ENCODE results near the gene COL3A1. TPM values are rescaled to one million over a fixed set of nuclear protein-coding genes. Genes with fewer than 3 reads are reported as not detected.

Gene COL3A1
- total RNA-seq, 2 donors from 2014 or later = 119 to 260 TPM

- DNase-seq = no peak
- Histone ChIP-seq H3K9me3 (no peaks in the 10 kb centered on the region), H3K27me3 (no peaks in the 10 kb centered on the region), H3K36me3 (no peaks in the 10 kb centered on the region), H3K4me3 (peak overlapping the region; percentile 3), H3K27ac (peak overlapping the region; percentile 35), H3K9ac (ENCODE audit: low read depth in 2 of 2, low read length in 2 of 2) (no peak overlapping the region), H3K4me1 (no peaks in the 10 kb centered on the region)
- intact Hi-C loops (cut with DNase I) = loop anchor here (5.0 kb wide), 1 partner anchor 452 kb away; no protein-coding TSS in a partner anchor
- TF ChIP-seq, protein P1, sequence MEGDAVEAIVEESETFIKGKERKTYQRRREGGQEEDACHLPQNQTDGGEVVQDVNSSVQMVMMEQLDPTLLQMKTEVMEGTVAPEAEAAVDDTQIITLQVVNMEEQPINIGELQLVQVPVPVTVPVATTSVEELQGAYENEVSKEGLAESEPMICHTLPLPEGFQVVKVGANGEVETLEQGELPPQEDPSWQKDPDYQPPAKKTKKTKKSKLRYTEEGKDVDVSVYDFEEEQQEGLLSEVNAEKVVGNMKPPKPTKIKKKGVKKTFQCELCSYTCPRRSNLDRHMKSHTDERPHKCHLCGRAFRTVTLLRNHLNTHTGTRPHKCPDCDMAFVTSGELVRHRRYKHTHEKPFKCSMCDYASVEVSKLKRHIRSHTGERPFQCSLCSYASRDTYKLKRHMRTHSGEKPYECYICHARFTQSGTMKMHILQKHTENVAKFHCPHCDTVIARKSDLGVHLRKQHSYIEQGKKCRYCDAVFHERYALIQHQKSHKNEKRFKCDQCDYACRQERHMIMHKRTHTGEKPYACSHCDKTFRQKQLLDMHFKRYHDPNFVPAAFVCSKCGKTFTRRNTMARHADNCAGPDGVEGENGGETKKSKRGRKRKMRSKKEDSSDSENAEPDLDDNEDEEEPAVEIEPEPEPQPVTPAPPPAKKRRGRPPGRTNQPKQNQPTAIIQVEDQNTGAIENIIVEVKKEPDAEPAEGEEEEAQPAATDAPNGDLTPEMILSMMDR (IDR thresholded peaks at IDR 0.05) = no peak
Observed at GRCh38 chr2:188979187-188980114, 5.3 kb downstream of the COL3A1 start.

- Histone ChIP-seq H3K27me3 (no peaks in the 10 kb centered on the region), H3K27ac (no peak overlapping the region), H3K4me3 (no peak overlapping the region), H3K36me3 (no peaks in the 10 kb centered on the region), H3K9ac (ENCODE audit: low read depth in 2 of 2, low read length in 2 of 2) (no peak overlapping the region), H3K4me1 (no peaks in the 10 kb centered on the region), H3K9me3 (no peaks in the 10 kb centered on the region)
- DNase-seq = no peak
- intact Hi-C loops (cut with DNase I) = no loop called here
- TF ChIP-seq, protein P1 (IDR thresholded peaks at IDR 0.05) = no peak
Observed at GRCh38 chr2:188983427-188984064, 9.4 kb downstream of the COL3A1 start.

DNA sequence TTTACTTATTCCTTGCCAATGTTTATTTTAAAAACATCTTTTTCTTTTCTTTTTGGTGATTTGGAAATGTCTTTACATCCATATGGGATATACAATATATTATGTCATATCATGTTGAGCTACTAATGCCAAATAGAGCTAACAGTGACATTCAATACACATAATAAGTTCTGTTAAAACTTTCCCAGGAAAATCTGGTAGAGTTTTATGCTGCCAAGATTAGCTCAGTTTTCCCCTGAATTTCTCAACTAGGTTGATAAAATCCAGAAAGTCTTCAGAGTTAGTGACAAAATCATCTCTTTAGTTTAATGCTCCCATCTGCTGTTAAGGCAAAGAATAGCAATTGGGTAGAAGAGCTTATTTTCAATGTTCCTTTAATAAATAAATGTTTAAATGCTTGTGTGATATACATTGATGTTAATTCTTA is 9.9 kb downstream of the COL3A1 start:
- TF ChIP-seq, protein P1 (IDR thresholded peaks at IDR 0.05) = no peak
- intact Hi-C loops (cut with DNase I) = no loop called here
- no peaks in the 10 kb centered on the region for H3K36me3 ChIP-seq
- H3K4me1 ChIP-seq = no peaks in the 10 kb centered on the region
- no peak overlapping the region for H3K4me3 ChIP-seq
- no peak overlapping the region for H3K27ac ChIP-seq
- H3K9ac ChIP-seq (ENCODE audit: low read depth in 2 of 2, low read length in 2 of 2) = no peak overlapping the region
- H3K9me3 ChIP-seq = no peaks in the 10 kb centered on the region
- H3K27me3 ChIP-seq = no peaks in the 10 kb centered on the region
- no peak for DNase-seq

DNA sequence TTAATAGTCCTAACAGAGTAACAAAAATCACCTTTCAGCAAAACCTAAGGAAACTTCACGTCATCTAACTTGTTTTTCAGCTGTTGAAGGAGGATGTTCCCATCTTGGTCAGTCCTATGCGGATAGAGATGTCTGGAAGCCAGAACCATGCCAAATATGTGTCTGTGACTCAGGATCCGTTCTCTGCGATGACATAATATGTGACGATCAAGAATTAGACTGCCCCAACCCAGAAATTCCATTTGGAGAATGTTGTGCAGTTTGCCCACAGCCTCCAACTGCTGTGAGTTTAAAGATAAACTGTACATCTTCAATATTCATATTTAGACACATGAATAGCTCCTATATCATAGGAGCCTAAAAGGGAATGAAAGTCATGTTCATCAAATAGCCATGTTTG is 10.5 kb downstream of the COL3A1 start:
- Histone ChIP-seq H3K9me3 (no peaks in the 10 kb centered on the region), H3K36me3 (no peaks in the 10 kb centered on the region), H3K27me3 (no peaks in the 10 kb centered on the region), H3K9ac (ENCODE audit: low read depth in 2 of 2, low read length in 2 of 2) (no peak overlapping the region), H3K4me3 (no peak overlapping the region), H3K27ac (peak overlapping the region; percentile 21), H3K4me1 (no peaks in the 10 kb centered on the region)
- no peak for DNase-seq
- TF ChIP-seq, protein P1 (IDR thresholded peaks at IDR 0.05) = no peak
- intact Hi-C loops (cut with DNase I) = no loop called here

- Histone ChIP-seq H3K27me3 (no peaks in the 10 kb centered on the region), H3K9ac (ENCODE audit: low read depth in 2 of 2, low read length in 2 of 2) (no peak overlapping the region), H3K4me3 (no peak overlapping the region), H3K4me1 (no peaks in the 10 kb centered on the region), H3K27ac (no peak overlapping the region), H3K36me3 (no peaks in the 10 kb centered on the region), H3K9me3 (no peaks in the 10 kb centered on the region)
- intact Hi-C loops (cut with DNase I) = no loop called here
- TF ChIP-seq, protein P1 (IDR thresholded peaks at IDR 0.05) = no peak
- no peak for DNase-seq
Observed at GRCh38 chr2:188986839-188987238, 12.7 kb downstream of the COL3A1 start.

All from colonic mucosa (tissue), 4 donors.